Measurements from ENCODE around the gene KRT27. TPM values are rescaled to one million over a fixed set of nuclear protein-coding genes. Genes with fewer than 3 reads are reported as not detected.

The KRT27 gene
- total RNA-seq, 4 donors from 2014 or later, result not detected

- TF ChIP-seq CTCF (IDR thresholded peaks at IDR 0.05; ENCODE audit: low read depth), result no peak
Measured at GRCh38 chr17:40727447-40728231, 54.7 kb downstream of the KRT27 start.

GRCh38 chr17:40726919-40727318 lies 55.4 kb downstream of the KRT27 start:
- TF ChIP-seq CTCF (IDR thresholded peaks at IDR 0.05; ENCODE audit: low read depth), result no peak

Other genes starting within 250 kb of the KRT27 start
- gene CCR7, start 217.1 kb downstream of the KRT27 start, total RNA-seq, result 1 to 10 TPM in 1 of 4 donors, under 1 TPM in 2, not detected in 1; 0.22 to 1.9 (median 0.65) TPM
- 100 to 1,000 TPM in 1 of 4 donors, 10 to 100 TPM in 3; 76.5 to 111 (median 88.4) TPM for gene SMARCE1, start 134.7 kb downstream of the KRT27 start, total RNA-seq
- gene KRT222, start 117.4 kb downstream of the KRT27 start, total RNA-seq, result 1 to 10 TPM in 1 of 4 donors, under 1 TPM in 3; 0.22 to 2.0 (median 0.69) TPM
- gene KRT24, start 78.8 kb downstream of the KRT27 start, total RNA-seq, result not detected
- gene KRT25, start 27.2 kb downstream of the KRT27 start, total RNA-seq, result not detected
- not detected for gene KRT26, start 10.3 kb downstream of the KRT27 start, total RNA-seq
- not detected for gene KRT28, start 17.4 kb upstream of the KRT27 start, total RNA-seq
- 10 to 100 TPM in 1 of 4 donors, 1 to 10 TPM in 3; 4.8 to 14.0 (median 7.4) TPM for gene KRT10, start 40.1 kb upstream of the KRT27 start, total RNA-seq
- gene KRT12, start 84.7 kb upstream of the KRT27 start, total RNA-seq, result 1 to 10 TPM in 1 of 4 donors, not detected in 3; 1.2 TPM
- not detected for gene KRT20, start 102.7 kb upstream of the KRT27 start, total RNA-seq
- gene KRT23, start 155.1 kb upstream of the KRT27 start, total RNA-seq, result not detected
- gene KRT39, start 184.4 kb upstream of the KRT27 start, total RNA-seq, result not detected
- gene KRT40, start 201.8 kb upstream of the KRT27 start, total RNA-seq, result not detected
- gene KRTAP3-3, start 211.6 kb upstream of the KRT27 start, total RNA-seq, result not detected
- not detected for gene KRTAP3-2, start 217.4 kb upstream of the KRT27 start, total RNA-seq
- gene KRTAP3-1, start 226.6 kb upstream of the KRT27 start, total RNA-seq, result not detected
- gene KRTAP1-5, start 244.7 kb upstream of the KRT27 start, total RNA-seq, result not detected
- gene KRTAP1-4, start 247.6 kb upstream of the KRT27 start, total RNA-seq, result not detected